Measurements from ENCODE around the gene KCNQ1.

Gene KCNQ1

DNA sequence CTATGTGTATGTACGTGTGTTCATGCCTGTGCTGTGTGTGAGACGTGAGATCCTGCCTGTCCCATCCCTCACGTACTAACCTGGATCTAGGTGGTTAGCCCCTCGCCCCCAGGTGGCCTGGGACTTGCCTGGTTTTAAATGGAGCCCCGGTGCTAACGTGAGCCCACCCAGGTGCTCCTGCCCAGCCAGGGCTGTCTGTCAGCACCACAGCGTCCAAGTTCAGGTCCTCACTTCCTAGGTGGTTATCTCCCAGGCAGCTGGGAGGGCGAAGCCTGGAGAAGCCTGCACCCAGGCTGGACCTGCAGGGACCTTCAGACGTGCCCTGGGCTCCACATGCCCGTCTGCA lies 86.0 kb downstream of the KCNQ1 start:
- no peak for ATAC-seq
- TF ChIP-seq ESRRG (CRISPR knock-in tag; IDR thresholded peaks at IDR 0.05) (no peak), GLIS3 (CRISPR knock-in tag; IDR thresholded peaks at IDR 0.05) (no peak), TOX (CRISPR knock-in tag; IDR thresholded peaks at IDR 0.05; ENCODE audit: borderline replicate concordance) (no peak), RARB (CRISPR knock-in tag; IDR thresholded peaks at IDR 0.05) (no peak), POU6F1 (CRISPR knock-in tag; IDR thresholded peaks at IDR 0.05; ENCODE audit: borderline replicate concordance, low read depth) (no peak), OSR1 (CRISPR knock-in tag; IDR thresholded peaks at IDR 0.05) (no peak), CREB5 (CRISPR knock-in tag; IDR thresholded peaks at IDR 0.05; ENCODE audit: low read depth) (no peak), TCF4 (CRISPR knock-in tag; IDR thresholded peaks at IDR 0.05; ENCODE audit: borderline replicate concordance) (no peak), TSHZ2 (CRISPR knock-in tag; IDR thresholded peaks at IDR 0.05) (no peak), ARNTL (CRISPR knock-in tag; IDR thresholded peaks at IDR 0.05; ENCODE audit: borderline replicate concordance, low read depth) (no peak)
- TF ChIP-seq, protein P1, sequence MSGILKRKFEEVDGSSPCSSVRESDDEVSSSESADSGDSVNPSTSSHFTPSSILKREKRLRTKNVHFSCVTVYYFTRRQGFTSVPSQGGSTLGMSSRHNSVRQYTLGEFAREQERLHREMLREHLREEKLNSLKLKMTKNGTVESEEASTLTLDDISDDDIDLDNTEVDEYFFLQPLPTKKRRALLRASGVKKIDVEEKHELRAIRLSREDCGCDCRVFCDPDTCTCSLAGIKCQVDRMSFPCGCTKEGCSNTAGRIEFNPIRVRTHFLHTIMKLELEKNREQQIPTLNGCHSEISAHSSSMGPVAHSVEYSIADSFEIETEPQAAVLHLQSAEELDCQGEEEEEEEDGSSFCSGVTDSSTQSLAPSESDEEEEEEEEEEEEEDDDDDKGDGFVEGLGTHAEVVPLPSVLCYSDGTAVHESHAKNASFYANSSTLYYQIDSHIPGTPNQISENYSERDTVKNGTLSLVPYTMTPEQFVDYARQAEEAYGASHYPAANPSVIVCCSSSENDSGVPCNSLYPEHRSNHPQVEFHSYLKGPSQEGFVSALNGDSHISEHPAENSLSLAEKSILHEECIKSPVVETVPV (CRISPR knock-in tag; IDR thresholded peaks at IDR 0.05), result no peak
- TF ChIP-seq, protein P2, sequence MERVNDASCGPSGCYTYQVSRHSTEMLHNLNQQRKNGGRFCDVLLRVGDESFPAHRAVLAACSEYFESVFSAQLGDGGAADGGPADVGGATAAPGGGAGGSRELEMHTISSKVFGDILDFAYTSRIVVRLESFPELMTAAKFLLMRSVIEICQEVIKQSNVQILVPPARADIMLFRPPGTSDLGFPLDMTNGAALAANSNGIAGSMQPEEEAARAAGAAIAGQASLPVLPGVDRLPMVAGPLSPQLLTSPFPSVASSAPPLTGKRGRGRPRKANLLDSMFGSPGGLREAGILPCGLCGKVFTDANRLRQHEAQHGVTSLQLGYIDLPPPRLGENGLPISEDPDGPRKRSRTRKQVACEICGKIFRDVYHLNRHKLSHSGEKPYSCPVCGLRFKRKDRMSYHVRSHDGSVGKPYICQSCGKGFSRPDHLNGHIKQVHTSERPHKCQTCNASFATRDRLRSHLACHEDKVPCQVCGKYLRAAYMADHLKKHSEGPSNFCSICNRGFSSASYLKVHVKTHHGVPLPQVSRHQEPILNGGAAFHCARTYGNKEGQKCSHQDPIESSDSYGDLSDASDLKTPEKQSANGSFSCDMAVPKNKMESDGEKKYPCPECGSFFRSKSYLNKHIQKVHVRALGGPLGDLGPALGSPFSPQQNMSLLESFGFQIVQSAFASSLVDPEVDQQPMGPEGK (CRISPR knock-in tag; IDR thresholded peaks at IDR 0.05; ENCODE audit: borderline replicate concordance), result no peak

DNA sequence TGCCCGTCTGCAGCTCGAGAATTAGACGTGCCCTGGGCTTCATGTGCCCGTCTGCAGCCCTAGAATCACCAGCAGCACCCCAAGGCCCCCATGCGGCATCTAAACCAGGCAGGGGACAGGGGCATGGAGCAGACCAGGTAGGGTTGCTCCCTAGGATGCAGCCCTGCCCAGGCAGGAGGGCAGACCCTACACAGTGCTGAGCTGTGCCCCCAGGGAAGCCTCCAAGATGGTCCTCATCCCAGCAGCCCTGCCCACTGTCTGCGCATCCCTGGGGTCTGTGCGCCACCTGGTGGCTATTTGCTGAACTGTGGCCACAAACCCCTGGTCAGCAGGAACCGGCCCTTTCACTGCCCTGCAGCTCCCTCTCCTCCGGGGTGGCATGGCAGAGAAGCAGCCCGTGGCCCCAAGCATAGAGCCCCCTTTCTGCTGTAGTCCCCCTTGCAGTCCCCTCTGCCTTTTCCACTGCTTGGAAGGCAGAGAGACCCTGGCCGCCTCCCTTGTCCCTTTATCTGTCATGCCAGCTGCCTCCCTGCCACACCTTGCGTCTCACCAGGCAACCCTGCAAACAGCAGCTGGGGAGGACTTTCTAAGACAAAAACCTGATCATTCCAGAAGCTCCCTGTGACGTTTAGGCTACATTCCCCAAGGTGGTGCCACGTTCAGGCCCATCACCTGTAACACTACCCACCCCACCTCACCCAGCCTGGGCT lies 86.6 kb downstream of the KCNQ1 start:
- no peak for TF ChIP-seq ARNTL (CRISPR knock-in tag; IDR thresholded peaks at IDR 0.05; ENCODE audit: borderline replicate concordance, low read depth)
- TF ChIP-seq GLIS3 (CRISPR knock-in tag; IDR thresholded peaks at IDR 0.05), result no peak
- no peak for TF ChIP-seq CREB5 (CRISPR knock-in tag; IDR thresholded peaks at IDR 0.05; ENCODE audit: low read depth)
- no peak for TF ChIP-seq ZNF565 (CRISPR knock-in tag; conservative IDR thresholded peaks at IDR 0.05; ENCODE audit: low read depth)
- no peak for TF ChIP-seq ZFP3 (CRISPR knock-in tag; IDR thresholded peaks at IDR 0.05)
- no peak for TF ChIP-seq ESRRG (CRISPR knock-in tag; IDR thresholded peaks at IDR 0.05)
- TF ChIP-seq TCF4 (CRISPR knock-in tag; IDR thresholded peaks at IDR 0.05; ENCODE audit: borderline replicate concordance), result no peak
- no peak for TF ChIP-seq ZNF8 (CRISPR knock-in tag; IDR thresholded peaks at IDR 0.05)
- no peak for TF ChIP-seq ISL1 (CRISPR knock-in tag; IDR thresholded peaks at IDR 0.05)
- peak; percentile 74 for ATAC-seq

GRCh38 chr11:2531987-2532703 lies 87.3 kb downstream of the KCNQ1 start:
- no peak for ATAC-seq
- TF ChIP-seq TOX (CRISPR knock-in tag; IDR thresholded peaks at IDR 0.05; ENCODE audit: borderline replicate concordance), result no peak
- no peak for TF ChIP-seq ESRRG (CRISPR knock-in tag; IDR thresholded peaks at IDR 0.05)
- TF ChIP-seq SNAI2 (CRISPR knock-in tag; IDR thresholded peaks at IDR 0.05), result no peak
- TF ChIP-seq RARB (CRISPR knock-in tag; IDR thresholded peaks at IDR 0.05), result no peak
- no peak for TF ChIP-seq ZNF70 (CRISPR knock-in tag; IDR thresholded peaks at IDR 0.05)
- no peak for TF ChIP-seq ZFP30 (CRISPR knock-in tag; IDR thresholded peaks at IDR 0.05)
- TF ChIP-seq CSDC2 (CRISPR knock-in tag; IDR thresholded peaks at IDR 0.05), result no peak
- no peak for TF ChIP-seq ZNF565 (CRISPR knock-in tag; conservative IDR thresholded peaks at IDR 0.05; ENCODE audit: low read depth)
- no peak for TF ChIP-seq POU6F1 (CRISPR knock-in tag; IDR thresholded peaks at IDR 0.05; ENCODE audit: borderline replicate concordance, low read depth)
- TF ChIP-seq ZNF8 (CRISPR knock-in tag; IDR thresholded peaks at IDR 0.05), result no peak
- TF ChIP-seq ISL1 (CRISPR knock-in tag; IDR thresholded peaks at IDR 0.05), result no peak
- TF ChIP-seq ZFP3 (CRISPR knock-in tag; IDR thresholded peaks at IDR 0.05), result no peak
- no peak for TF ChIP-seq ARNTL (CRISPR knock-in tag; IDR thresholded peaks at IDR 0.05; ENCODE audit: borderline replicate concordance, low read depth)

Measured in SK-N-SH treated with all-trans-retinoic acid at 6 μM for 48 hours (cell line).